ENCODE results near the gene ADM5.

ADM5 gene

GRCh38 chr19:49680421-49681351 lies 8.7 kb upstream of the ADM5 start:
- TF ChIP-seq CTCF (IDR thresholded peaks at IDR 0.05; ENCODE audit: low read length, missing control alignments): peak; percentile 96
- no peak overlapping the region for H3K4me3 ChIP-seq (replicated peaks; ENCODE audit: low read depth, low read length)
- peak; percentile 88 for DNase-seq (ENCODE audit: low read depth)

- no peak overlapping the region for H3K4me3 ChIP-seq (replicated peaks; ENCODE audit: low read depth, low read length)
- no peak for DNase-seq (ENCODE audit: low read depth)
- TF ChIP-seq CTCF (IDR thresholded peaks at IDR 0.05; ENCODE audit: low read length, missing control alignments): no peak
Observed at GRCh38 chr19:49681830-49682229, 7.6 kb upstream of the ADM5 start.

GRCh38 chr19:49682274-49682673 lies 7.1 kb upstream of the ADM5 start:
- DNase-seq (ENCODE audit: low read depth): no peak
- no peak for TF ChIP-seq CTCF (IDR thresholded peaks at IDR 0.05; ENCODE audit: low read length, missing control alignments)
- no peak overlapping the region for H3K4me3 ChIP-seq (replicated peaks; ENCODE audit: low read depth, low read length)

DNA sequence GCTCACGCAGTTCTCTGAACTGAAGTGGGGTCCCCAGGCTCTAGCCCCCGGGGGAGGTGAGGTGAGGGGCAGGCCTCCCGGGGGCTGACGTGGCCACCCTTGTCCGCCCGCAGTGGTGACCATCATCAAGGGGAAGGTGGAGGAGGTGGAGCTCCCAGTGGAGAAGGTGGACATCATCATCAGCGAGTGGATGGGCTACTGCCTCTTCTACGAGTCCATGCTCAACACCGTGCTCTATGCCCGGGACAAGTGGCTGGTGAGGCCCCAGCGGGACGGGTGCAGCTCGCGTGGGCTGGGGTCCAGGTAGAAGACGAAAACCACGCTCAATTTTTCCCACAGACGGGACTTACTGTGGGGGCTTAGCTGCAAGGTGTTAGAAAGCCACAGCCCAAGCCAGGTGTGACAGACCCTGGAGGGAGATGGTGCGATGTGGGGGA lies 5.6 kb upstream of the ADM5 start:
- H3K4me3 ChIP-seq (replicated peaks; ENCODE audit: low read depth, low read length): no peak overlapping the region
- no peak for TF ChIP-seq CTCF (IDR thresholded peaks at IDR 0.05; ENCODE audit: low read length, missing control alignments)
- DNase-seq (ENCODE audit: low read depth): no peak

DNA sequence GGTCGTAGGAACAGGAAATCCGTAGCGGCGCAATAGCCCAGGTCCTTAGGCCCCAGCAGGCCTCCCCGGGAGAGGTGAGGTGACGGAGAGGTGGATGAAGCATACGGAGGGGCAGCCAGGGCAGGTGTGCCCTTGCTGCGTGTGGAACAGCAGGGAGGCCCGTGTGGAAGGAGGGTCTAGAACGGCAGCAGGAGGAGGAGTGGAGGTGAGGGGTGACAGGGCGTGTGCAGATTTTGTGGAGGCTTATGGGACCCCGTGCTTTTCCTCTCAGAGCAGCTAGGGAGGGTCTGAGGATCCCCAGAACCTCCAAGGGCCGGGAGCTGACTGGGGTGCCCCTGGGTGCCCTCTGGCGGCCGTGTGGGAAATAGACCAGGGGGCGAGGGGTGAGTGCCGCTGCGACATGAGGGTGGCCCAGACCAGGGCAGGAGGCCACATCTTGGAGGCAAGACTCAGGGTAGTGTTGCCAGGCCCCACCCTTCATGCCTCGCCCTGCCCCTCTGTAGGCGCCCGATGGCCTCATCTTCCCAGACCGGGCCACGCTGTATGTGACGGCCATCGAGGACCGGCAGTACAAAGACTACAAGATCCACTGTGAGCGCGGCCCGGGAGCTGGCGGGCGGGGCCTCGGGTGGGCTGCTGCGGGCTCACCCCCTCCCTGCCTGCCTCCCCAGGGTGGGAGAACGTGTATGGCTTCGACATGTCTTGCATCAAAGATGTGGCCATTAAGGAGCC lies 5.0 kb upstream of the ADM5 start:
- no peak overlapping the region for H3K4me3 ChIP-seq (replicated peaks; ENCODE audit: low read depth, low read length)
- peak; percentile 47 for TF ChIP-seq CTCF (IDR thresholded peaks at IDR 0.05; ENCODE audit: low read length, missing control alignments)
- DNase-seq (ENCODE audit: low read depth): no peak

GRCh38 chr19:49684983-49685553 lies 4.3 kb upstream of the ADM5 start:
- no peak overlapping the region for H3K4me3 ChIP-seq (replicated peaks; ENCODE audit: low read depth, low read length)
- DNase-seq (ENCODE audit: low read depth): no peak
- no peak for TF ChIP-seq CTCF (IDR thresholded peaks at IDR 0.05; ENCODE audit: low read length, missing control alignments)
